Ascending aorta (tissue), 2 donors: Measurements from ENCODE around the gene PSMA2. TPM values are rescaled to one million over a fixed set of nuclear protein-coding genes. Genes with fewer than 3 reads are reported as not detected.
A peak's percentile ranks its signal among the peaks of the same experiment; 100 is the strongest.

Source experiments
- DNase-seq, 2 donors: peaks; one replicate each; pipeline ENCODE4 v3.0.0-alpha.2; 2019; ENCODE audit warnings: low spot score in 2 of 2
- H3K27ac ChIP-seq, 2 donors: fragments of 200-600 bp; sonication (generic); one replicate each; pipeline ENCODE4 v1.5.1; 2016 to 2017; ENCODE audit warnings: mild to moderate bottlenecking in 1 of 2
- H3K27me3 ChIP-seq: fragments of 200-600 bp; sonication (generic); one replicate; pipeline ENCODE4 v1.5.1; 2017
- H3K36me3 ChIP-seq, 2 donors: fragments of 200-600 bp; sonication (generic); one replicate each; pipeline ENCODE4 v1.5.1; 2016
- H3K4me1 ChIP-seq, 2 donors: fragments of 200-600 bp; sonication (generic); one replicate each; pipeline ENCODE4 v1.5.1; 2016 to 2017; ENCODE audit warnings: mild to moderate bottlenecking in 1 of 2
- H3K4me3 ChIP-seq, 2 donors: fragments of 200-600 bp; sonication (generic); one replicate each; pipeline ENCODE4 v1.5.1; 2016 to 2017; ENCODE audit warnings: mild to moderate bottlenecking in 1 of 2
- H3K9me3 ChIP-seq, 2 donors: fragments of 200-600 bp; sonication (generic); one replicate each; pipeline ENCODE4 v1.5.1; 2016
- intact Hi-C: fragments of 100-400 bp; cut with DNase I; formaldehyde crosslinking; loops from one replicate; pipeline ENCODE4 v1.15.1; 2023
- total RNA-seq: library from RNA; depleted of rRNA; stranded (reverse); fragments of >200 nt; gene quantifications from one replicate; pipeline ENCODE4 v1.1.0, GENCODE V29; 2016
- TF ChIP-seq, protein P1 (sequence below), 3 experiments: fragments of 200-600 bp in 2 of 3; fragments of 450-650 bp in 1 of 3; sonication (generic) in 2 of 3; IDR thresholded peaks; one replicate each; pipeline ENCODE4 v1.5.1; 2016 to 2019; ENCODE audit warnings: antibody characterized with exemption in 3 of 3, mild to moderate bottlenecking in 1 of 3, moderate library complexity in 1 of 3

The PSMA2 gene
- total RNA-seq, 1 donor from 2014 or later: 61.4 TPM

DNA sequence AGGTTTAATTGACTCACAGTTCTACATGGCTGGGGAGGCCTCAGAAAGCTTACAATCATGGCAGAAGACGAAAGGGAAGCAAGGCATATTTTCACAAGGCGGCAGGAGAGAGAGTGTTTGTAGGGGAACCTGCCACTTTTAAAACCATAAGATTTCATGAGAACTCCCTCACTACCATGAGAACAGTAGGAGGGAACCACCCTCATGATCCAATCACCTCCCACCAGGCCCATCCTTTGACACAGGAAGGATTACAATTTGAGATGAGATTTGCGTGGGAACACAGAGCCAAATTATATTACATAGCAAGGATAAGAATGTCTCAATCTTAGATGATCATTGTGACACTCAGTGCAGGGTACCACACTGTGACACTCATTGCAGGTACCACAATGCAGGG is 44.4 kb upstream of the PSMA2 start:
- Histone ChIP-seq H3K4me3 (no peak overlapping the region), H3K27me3 (no peaks in the 10 kb centered on the region), H3K4me1 (no peaks in the 10 kb centered on the region), H3K9me3 (no peaks in the 10 kb centered on the region), H3K27ac (no peak overlapping the region), H3K36me3 (no peaks in the 10 kb centered on the region)
- DNase-seq: no peak
- intact Hi-C loops: loop anchor here (10.0 kb wide), 1 partner anchor 138 kb away; the partner anchor contains the start of gene HECW1
- TF ChIP-seq, protein P1, sequence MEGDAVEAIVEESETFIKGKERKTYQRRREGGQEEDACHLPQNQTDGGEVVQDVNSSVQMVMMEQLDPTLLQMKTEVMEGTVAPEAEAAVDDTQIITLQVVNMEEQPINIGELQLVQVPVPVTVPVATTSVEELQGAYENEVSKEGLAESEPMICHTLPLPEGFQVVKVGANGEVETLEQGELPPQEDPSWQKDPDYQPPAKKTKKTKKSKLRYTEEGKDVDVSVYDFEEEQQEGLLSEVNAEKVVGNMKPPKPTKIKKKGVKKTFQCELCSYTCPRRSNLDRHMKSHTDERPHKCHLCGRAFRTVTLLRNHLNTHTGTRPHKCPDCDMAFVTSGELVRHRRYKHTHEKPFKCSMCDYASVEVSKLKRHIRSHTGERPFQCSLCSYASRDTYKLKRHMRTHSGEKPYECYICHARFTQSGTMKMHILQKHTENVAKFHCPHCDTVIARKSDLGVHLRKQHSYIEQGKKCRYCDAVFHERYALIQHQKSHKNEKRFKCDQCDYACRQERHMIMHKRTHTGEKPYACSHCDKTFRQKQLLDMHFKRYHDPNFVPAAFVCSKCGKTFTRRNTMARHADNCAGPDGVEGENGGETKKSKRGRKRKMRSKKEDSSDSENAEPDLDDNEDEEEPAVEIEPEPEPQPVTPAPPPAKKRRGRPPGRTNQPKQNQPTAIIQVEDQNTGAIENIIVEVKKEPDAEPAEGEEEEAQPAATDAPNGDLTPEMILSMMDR (IDR thresholded peaks at IDR 0.05): no peak

DNA sequence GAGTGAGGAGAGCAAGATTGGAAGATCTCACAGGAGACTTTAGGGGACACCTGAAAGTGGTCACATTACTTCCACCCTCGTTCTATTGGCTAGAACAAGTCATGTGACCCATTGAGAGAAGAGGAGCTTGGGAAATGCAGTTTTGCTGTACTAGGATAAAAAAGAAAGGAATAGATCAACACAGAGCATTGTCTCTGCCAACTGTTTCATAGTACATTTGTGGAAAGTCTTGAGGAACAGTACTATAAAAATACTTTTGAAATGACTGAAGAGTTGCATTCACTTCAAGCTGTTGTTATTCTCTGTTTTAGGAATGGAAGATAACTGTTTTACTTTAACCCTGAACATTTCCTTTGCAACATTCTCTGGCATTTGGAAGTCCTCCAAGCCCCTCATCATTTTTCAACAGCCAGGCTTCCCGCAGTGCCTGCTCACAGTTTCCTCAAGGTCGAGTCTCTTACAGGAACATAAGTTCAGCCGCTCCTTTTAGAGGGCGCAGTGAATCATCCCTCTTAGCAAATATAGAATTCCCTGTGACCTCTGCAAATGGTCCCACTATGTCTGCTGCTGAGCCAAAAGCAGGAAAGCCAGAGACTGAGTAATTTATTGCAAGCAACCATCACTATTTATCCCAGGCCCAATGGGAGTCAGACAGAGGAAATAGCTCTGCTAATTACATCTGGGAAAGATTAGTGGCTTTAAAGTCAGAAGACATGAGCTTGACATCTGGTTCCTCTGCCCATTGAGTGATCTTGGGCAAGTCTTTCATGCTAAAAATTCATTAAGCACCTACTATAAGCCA is 40.9 kb upstream of the PSMA2 start:
- DNase-seq: peak in 1 of 2 donors; percentile 79
- Histone ChIP-seq H3K4me3 (no peak overlapping the region), H3K36me3 (no peaks in the 10 kb centered on the region), H3K9me3 (no peaks in the 10 kb centered on the region), H3K4me1 (no peaks in the 10 kb centered on the region), H3K27ac (peak overlapping the region; percentile 54 to 64), H3K27me3 (no peaks in the 10 kb centered on the region)
- TF ChIP-seq, protein P1 (IDR thresholded peaks at IDR 0.05): no peak
- intact Hi-C loops: loop anchor here (1.0 to 10.0 kb wide), 4 partner anchors 41 to 142 kb away; partner anchors contain the start of genes HECW1, MRPL32 and PSMA2

DNA sequence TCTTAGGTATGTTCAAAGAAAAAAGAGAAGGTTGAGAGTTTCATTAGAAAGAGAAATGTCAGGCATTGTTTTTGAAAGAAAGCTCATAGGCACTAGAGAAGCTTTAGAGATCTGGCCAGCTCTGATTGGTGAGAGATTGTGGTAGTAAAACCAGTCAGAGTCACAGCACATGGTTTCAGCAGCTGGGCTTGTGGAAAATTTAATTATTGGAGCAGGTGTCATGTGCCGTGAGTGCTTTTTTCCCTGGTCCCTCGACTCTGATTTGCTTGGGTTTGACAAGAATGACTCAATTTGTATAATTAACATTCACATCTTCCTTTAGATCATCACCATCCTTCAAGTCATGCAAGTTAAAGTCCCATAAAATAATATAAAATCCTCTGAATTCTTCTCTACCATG is 35.4 kb upstream of the PSMA2 start:
- Histone ChIP-seq H3K36me3 (no peaks in the 10 kb centered on the region), H3K9me3 (no peaks in the 10 kb centered on the region), H3K27me3 (no peaks in the 10 kb centered on the region), H3K4me1 (no peaks in the 10 kb centered on the region), H3K27ac (no peak overlapping the region), H3K4me3 (no peak overlapping the region)
- TF ChIP-seq, protein P1 (IDR thresholded peaks at IDR 0.05): no peak
- intact Hi-C loops: no loop called here
- DNase-seq: no peak

DNA sequence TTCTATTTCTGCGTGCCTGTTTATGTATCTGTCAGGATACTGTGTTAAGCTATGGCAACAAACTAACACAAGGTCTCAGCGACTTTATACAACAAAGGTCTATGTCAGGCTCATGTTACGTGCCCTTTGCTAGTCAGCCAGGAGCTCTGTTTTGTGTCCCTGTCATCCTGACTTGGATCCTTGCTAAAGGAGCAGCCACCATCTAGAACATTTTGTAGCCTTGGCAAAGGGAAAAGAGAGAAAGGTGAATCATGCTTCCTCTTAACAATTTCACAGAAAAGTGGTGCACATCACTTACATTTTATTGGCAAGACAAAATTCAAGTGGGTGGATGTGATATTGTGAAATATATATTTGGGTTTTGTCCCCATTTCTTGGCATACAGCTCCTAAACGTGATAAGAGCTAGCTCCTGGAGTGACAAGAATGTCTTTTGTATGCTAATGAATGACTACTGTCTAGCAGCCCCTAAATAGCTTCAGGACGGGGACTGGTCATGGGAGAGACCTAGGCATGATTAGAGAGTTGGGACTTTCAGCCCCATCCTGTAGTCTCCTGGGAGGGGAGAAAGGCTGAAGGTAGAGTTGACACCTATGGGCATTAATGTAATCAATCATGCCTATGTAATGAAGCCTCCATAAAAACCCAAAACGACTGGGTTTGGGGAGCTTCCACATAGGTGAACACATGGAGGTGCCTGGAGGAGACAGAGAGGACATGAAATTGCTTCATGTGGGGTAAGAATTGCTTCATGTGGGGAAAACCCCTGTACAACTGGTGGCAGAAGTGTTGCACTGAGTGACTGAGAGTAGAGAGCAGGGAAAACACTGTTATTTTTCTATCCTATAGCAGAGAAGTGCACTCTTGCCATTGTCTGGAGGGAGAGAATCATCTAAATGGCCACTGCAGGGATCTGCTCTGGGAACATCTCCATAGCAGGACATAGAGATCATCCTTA is 33.2 kb upstream of the PSMA2 start:
- intact Hi-C loops: no loop called here
- Histone ChIP-seq H3K36me3 (no peaks in the 10 kb centered on the region), H3K4me3 (no peak overlapping the region), H3K27ac (no peak overlapping the region), H3K9me3 (no peaks in the 10 kb centered on the region), H3K27me3 (no peaks in the 10 kb centered on the region), H3K4me1 (no peaks in the 10 kb centered on the region)
- TF ChIP-seq, protein P1 (IDR thresholded peaks at IDR 0.05): no peak
- no peak for DNase-seq

DNA sequence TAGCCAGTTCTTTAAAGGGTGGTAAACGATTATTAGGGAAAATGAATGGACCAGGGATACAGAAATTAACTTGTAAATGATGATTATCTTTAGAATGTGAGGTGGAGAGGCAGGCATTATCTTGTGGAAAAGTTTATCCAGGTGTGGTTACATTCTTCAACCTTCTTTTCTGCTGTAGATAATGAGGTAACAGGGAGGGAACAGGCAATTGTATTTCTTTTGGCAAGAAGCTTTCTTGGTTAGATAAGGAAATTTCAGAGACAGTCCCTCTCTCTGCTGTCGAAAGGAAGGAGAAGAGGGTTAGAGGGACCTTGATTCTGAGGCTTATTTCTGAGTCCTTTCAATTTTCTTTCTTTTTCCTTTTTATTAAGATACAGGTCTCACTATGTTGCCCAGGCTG is 32.3 kb upstream of the PSMA2 start:
- no peak overlapping the region for H3K4me3 ChIP-seq

More for the DNA sequence above, 32.3 kb upstream of the PSMA2 start:
- Histone ChIP-seq H3K4me1 (no peaks in the 10 kb centered on the region), H3K27me3 (no peaks in the 10 kb centered on the region), H3K36me3 (no peaks in the 10 kb centered on the region), H3K27ac (no peak overlapping the region), H3K9me3 (no peaks in the 10 kb centered on the region)
- TF ChIP-seq, protein P1 (IDR thresholded peaks at IDR 0.05): no peak
- intact Hi-C loops: no loop called here
- no peak for DNase-seq
